HG03520 (cell line): ENCODE results near the gene DPEP1.
"Not testable (repeated sequence)": the region's sequence is repeated elsewhere in the genome, so short reads cannot be mapped to it uniquely, and the experiment has no call there.

Experiments used
- ATAC-seq: cut with Tn5 transposase; IDR thresholded peaks from one replicate; pipeline ENCODE4 v1.9.1; 2021; ENCODE audit warnings: mild to moderate bottlenecking, moderate library complexity; ENCODE audit not compliant: unreplicated experiment

The DPEP1 gene

DNA sequence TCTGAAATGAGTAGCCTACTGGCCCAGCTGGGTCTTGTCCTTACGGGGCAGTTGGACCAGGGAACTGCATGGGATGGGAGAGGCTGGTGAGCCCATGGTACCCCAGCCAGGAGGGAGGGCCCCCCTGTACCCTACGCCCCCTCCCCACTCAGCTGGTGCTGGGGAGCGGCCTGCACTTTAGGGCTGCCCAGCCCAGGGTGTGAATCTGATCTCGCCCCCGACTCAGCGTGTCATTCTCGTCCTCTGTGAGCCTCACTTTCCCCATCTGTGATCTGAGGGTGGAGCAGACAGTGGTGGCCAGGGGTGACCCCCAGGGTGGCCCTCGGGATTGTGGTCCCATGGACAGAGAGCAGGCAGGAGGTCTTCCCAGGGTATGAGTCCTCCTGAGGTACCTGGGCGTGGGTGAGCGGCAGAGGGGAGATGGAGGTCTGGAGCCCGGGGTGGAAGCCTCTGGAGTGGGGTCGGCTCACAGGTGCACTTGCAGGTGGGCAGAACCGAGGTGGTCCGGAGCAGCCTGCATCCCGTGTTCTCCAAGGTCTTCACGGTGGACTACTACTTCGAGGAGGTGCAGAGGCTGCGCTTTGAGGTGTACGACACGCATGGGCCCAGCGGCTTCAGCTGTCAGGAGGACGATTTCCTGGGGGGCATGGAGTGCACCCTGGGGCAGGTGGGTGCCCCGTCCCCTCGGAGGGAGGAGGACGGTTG, 36.2 kb upstream of the DPEP1 start:
- ATAC-seq: no peak

GRCh38 chr16:89579351-89579750, 34.1 kb upstream of the DPEP1 start:
- no peak for ATAC-seq

GRCh38 chr16:89581045-89581695, 32.3 kb upstream of the DPEP1 start:
- no peak for ATAC-seq

DNA sequence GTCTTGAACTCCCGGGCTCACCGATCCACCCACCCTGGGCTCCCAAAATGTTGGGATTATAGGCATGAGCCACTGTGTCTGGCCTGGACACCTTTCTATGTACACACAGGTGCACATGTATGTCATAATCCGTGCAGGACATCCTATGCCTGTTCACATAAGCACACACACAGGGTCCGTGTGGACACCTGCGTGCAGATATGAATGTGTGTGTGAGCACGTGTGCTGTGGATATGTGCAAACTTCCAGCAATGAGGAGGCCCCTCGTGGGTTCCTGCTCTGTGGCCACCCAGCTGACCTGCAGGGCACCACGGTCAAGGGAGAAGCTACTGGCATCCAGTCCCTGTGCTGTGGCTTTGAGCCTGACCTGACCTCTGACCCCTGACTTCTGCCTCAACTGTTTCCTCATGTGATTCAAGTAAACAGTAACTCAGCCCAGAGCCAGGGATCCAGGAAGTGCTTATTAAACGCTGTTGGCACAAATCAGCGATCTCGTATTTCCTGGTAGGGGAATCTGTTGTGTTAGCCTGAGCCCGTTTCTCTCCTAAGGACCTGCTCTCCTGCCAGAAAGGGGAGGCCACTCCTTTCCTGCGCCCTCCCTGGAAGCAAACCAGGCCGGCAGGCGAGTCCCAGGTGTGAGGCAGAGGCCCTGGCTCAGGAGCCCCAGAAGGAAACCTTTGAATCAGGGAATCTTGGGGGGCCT, 31.4 kb upstream of the DPEP1 start:
- ATAC-seq: no peak

- ATAC-seq: no peak
Measured at GRCh38 chr16:89582614-89583196, 30.7 kb upstream of the DPEP1 start.

- no peak for ATAC-seq
Measured at GRCh38 chr16:89583197-89583894, 30.1 kb upstream of the DPEP1 start.

- ATAC-seq: no peak
Measured at GRCh38 chr16:89583895-89584644, 29.4 kb upstream of the DPEP1 start.

DNA sequence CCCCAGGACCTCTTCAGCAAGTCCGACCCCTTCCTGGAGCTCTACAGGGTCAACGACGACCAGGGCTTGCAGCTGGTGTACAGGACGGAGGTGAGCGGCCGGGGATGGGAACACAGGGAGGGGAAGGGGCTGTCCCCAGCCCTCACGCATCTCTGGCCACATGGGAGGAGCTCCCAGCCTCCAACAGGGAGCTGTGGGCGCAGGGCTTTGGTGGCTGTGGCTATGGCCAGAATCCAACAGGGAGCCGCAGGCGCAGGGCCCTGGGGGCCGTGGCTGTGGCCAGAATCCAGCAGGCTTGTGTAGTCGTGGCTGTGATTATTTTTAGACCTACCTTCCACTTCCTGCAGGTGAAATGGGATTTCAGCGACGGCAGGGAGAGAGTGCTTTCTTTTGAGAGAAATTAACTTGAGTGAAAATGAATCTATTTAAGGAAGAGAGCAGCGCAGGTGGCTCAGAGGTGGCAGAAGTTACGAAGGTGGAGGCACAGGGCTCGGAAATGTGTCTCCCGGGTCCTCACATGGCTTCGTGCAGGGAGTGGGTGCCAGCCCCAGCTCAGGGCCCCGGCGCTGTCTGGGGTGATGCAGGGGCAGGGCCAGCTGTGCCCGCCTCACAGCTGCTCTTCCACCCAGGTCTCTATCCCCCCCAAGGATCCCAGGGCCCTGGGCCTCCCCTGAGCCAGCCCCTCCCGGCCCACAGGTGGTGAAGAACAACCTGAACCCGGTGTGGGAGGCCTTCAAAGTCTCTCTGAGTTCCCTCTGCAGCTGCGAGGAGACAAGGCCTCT, 28.5 kb upstream of the DPEP1 start:
- ATAC-seq: no peak

- no peak for ATAC-seq
Measured at GRCh38 chr16:89586218-89586617, 27.2 kb upstream of the DPEP1 start.

DNA sequence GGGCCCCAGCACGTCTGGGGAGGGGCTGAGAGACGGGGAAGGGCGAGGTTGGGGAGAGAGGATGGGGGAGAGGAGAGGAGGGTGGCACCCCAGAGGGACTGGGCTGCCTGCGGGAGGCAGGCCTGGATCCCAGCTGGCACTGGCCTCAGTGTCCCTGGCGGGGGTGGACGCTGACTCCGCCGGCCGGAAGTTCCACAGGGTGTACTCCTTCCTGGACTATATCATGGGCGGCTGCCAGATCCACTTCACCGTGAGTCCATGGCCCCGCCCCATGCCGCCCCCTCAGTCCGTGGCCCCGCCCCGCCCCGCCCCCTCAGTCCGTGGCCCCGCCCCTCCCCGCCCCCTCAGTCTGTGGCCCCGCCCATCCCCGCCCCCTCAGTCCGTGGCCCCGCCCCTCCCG, 26.6 kb upstream of the DPEP1 start:
- no peak for ATAC-seq

- not testable (repeated sequence) for ATAC-seq
Measured at GRCh38 chr16:89587676-89588075, 25.8 kb upstream of the DPEP1 start.

DNA sequence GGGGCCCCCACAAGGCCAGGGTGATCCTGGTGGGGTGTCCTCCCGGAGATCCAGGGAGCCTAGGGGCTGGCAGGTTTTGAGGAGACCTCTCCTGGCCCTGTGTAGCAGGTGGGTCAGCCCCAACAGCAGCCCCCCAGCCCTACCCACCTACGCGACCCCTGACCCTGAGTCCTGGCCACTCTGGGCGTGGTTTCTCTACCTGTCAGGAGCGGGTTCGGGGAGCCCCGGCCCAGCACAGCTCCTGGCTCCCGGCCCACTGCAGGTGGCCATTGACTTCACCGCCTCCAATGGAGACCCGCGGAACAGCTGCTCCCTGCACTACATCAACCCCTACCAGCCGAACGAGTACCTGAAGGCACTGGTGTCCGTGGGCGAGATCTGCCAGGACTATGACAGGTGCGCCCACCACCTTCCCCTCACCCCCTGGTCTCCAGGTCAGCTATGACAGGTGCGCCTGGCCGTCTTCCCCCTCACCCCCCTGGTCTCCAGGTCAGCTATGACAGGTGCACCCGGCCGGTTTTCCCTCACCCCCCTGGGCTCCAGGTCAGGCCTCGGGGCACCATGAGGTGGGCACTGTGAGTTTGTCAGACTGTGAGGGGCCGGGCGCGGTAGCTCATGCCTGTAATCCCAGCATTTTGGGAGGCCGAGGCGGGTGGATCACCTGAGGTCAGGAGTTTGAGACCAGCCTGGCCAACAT, 24.9 kb upstream of the DPEP1 start:
- ATAC-seq: no peak

DNA sequence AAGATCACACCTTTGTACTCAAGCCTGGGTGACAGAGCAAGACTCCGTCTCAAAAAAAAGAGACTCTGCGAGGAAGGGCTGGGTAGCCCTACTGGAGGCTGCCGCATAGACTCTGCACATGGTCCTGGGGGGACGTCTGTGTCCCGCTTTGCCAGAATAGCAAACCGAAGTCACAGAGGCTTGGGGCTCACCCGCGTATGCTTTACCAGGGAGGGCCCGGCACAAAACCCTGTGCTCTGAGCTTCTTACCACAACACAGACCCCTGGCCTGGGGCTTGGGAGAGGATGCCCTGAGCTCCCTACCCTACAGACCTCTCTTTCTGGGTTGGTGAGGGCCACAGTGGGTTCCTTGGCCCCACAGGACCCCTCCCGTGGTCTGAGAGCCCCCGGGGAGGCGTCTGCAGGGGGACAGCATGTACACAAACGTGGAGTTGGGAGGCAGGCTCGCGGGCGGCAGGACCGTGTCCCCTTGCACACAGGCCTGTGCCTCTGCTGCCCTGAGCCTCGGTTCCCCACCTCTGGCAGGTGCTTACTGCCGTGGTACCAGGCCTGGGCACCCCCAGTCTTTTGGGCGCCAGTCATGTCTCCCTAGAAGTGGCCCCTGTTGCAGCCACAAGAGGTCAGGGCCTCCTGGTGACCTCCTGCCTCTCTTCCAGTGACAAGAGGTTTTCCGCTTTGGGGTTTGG, 24.1 kb upstream of the DPEP1 start:
- no peak for ATAC-seq

- ATAC-seq: no peak
Measured at GRCh38 chr16:89593841-89594240, 19.6 kb upstream of the DPEP1 start.

- no peak for ATAC-seq
Measured at GRCh38 chr16:89595330-89596060, 17.9 kb upstream of the DPEP1 start.

GRCh38 chr16:89596061-89596689, 17.3 kb upstream of the DPEP1 start:
- ATAC-seq: no peak

- ATAC-seq: no peak
Measured at GRCh38 chr16:89596957-89597649, 16.3 kb upstream of the DPEP1 start.
